HepG2 (cell line): ENCODE measurements around the gene COQ10B. TPM values are rescaled to one million over a fixed set of nuclear protein-coding genes. Genes with fewer than 3 reads are reported as not detected.

Experiments
- CEBPZ ChIP-seq: IDR thresholded peaks from 2 replicates; pipeline ENCODE4 v1.6.1; 2012; ENCODE audit warnings: low read length, improper control_type of control experiment
- ELF1 ChIP-seq: sonication (generic); formaldehyde crosslinking; IDR thresholded peaks from 2 replicates; pipeline ENCODE4 v1.4.0; 2020; ENCODE audit warnings: missing genetic modification reagents
- FOXK2 ChIP-seq: fragments of 450-650 bp; IDR thresholded peaks from 2 replicates; pipeline ENCODE4 v1.6.1; 2016
- GZF1 ChIP-seq: sonication (generic); formaldehyde crosslinking; IDR thresholded peaks from 2 replicates; pipeline ENCODE4 v1.5.1; 2020; ENCODE audit warnings: mild to moderate bottlenecking, missing genetic modification reagents
- HNF4A ChIP-seq: sonication (generic); formaldehyde crosslinking; IDR thresholded peaks from 2 replicates; pipeline ENCODE4 v1.4.0; 2020; ENCODE audit warnings: missing genetic modification reagents
- KLF11 ChIP-seq: IDR thresholded peaks from 2 replicates; pipeline ENCODE4 v1.6.1; 2016; ENCODE audit warnings: missing compliant biosample characterization
- MEIS2 ChIP-seq: sonication (generic); formaldehyde crosslinking; IDR thresholded peaks from 2 replicates; pipeline ENCODE4 v1.9.0; 2021; ENCODE audit warnings: mild to moderate bottlenecking, missing genetic modification reagents
- MXI1 ChIP-seq: IDR thresholded peaks from 3 replicates; pipeline ENCODE4 v1.6.1; 2012; ENCODE audit warnings: low read depth, low read length, inconsistent platforms, borderline replicate concordance
- MZF1 ChIP-seq: sonication (generic); formaldehyde crosslinking; IDR thresholded peaks from 2 replicates; pipeline ENCODE4 v1.8.1; 2023; ENCODE audit warnings: mild to moderate bottlenecking, missing genetic modification reagents, borderline replicate concordance
- NAIF1 ChIP-seq: sonication (generic); formaldehyde crosslinking; IDR thresholded peaks from 2 replicates; pipeline ENCODE4 v1.5.0; 2020; ENCODE audit warnings: mild to moderate bottlenecking, missing genetic modification reagents, borderline replicate concordance
- NCOA1 ChIP-seq: sonication (generic); formaldehyde crosslinking; IDR thresholded peaks from 2 replicates; pipeline ENCODE4 v1.9.0; 2021; ENCODE audit warnings: missing genetic modification reagents
- SAP130 ChIP-seq: IDR thresholded peaks from 2 replicates; pipeline ENCODE4 v1.6.1; 2016; ENCODE audit warnings: low read depth
- SIX4 ChIP-seq: sonication (generic); formaldehyde crosslinking; IDR thresholded peaks from 2 replicates; pipeline ENCODE4 v1.4.0; 2020; ENCODE audit warnings: missing genetic modification reagents
- THAP8 ChIP-seq: sonication (generic); formaldehyde crosslinking; IDR thresholded peaks from 2 replicates; pipeline ENCODE4 v1.5.1; 2020; ENCODE audit warnings: missing genetic modification reagents, mild to moderate bottlenecking, borderline replicate concordance
- ZNF20 ChIP-seq: sonication (generic); formaldehyde crosslinking; IDR thresholded peaks from 2 replicates; pipeline ENCODE4 v1.4.0; 2020; ENCODE audit warnings: mild to moderate bottlenecking, moderate library complexity, missing genetic modification reagents
- ZNF614 ChIP-seq: IDR thresholded peaks from 2 replicates; pipeline ENCODE4 v1.6.1; 2018; ENCODE audit warnings: missing biosample characterization, missing genetic modification reagents, inconsistent platforms, borderline replicate concordance
- ZNF619 ChIP-seq: sonication (generic); formaldehyde crosslinking; IDR thresholded peaks from 2 replicates; pipeline ENCODE4 v1.4.0; 2020; ENCODE audit warnings: mild to moderate bottlenecking, missing genetic modification reagents
- ZNF7 ChIP-seq: IDR thresholded peaks from 2 replicates; pipeline ENCODE4 v1.6.1; 2016; ENCODE audit warnings: missing biosample characterization, missing genetic modification reagents
- ZNF788 ChIP-seq: sonication (generic); formaldehyde crosslinking; IDR thresholded peaks from 2 replicates; pipeline ENCODE4 v1.5.0; 2020; ENCODE audit warnings: mild to moderate bottlenecking, missing genetic modification reagents, borderline replicate concordance
- polyA plus RNA-seq, 8 experiments: library from polyadenylated mRNA; depleted of rRNA in 3 of 8; stranded (reverse) in 7 of 8; unstranded in 1 of 8; fragments of >200 nt; fragmentation: Illumina TruSeq in 4 of 8; extraction: Trizol in 4 of 8; gene quantifications; 2 replicates each; pipeline versions ENCODE4 v1.2.1 to v1.2.3, GENCODE V29; 2011 to 2016; ENCODE audit warnings: low read depth in 4 of 8, missing spikeins in 1 of 8, mixed read lengths in 1 of 8; ENCODE audit not compliant: insufficient read depth in 1 of 8
- total RNA-seq, 5 experiments: library from RNA; depleted of rRNA; stranded (reverse); fragments of >200 nt; fragmentation: Illumina TruSeq; extraction: Trizol; gene quantifications; 2 replicates each; pipeline ENCODE4 v1.2.3, GENCODE V29; 2016; ENCODE audit warnings: low read depth in 1 of 5
- TF ChIP-seq, protein P1 (sequence below): sonication (generic); formaldehyde crosslinking; IDR thresholded peaks from 2 replicates; pipeline ENCODE4 v1.4.0; 2020; ENCODE audit warnings: missing genetic modification reagents, borderline replicate concordance
- TF ChIP-seq, protein P2 (sequence below): sonication (generic); formaldehyde crosslinking; IDR thresholded peaks from 2 replicates; pipeline ENCODE4 v1.4.0; 2020; ENCODE audit warnings: low read depth, missing genetic modification reagents

Gene COQ10B
- total and polyA plus RNA-seq, 2 of the 13 experiments (the other 11 are each of a cell fraction or from before 2014, with no cell fraction given): 4.6 to 34.9 TPM

- TF ChIP-seq SIX4 (no peak), ELF1 (CRISPR knock-in tag) (peak; percentile 23; the same call in 1 of the 2 replicates), SAP130 (peak; percentile 46), FOXK2 (peak; percentile 83), KLF11 (CRISPR knock-in tag) (peak; percentile 5; the same call in 1 of the 2 replicates), NAIF1 (CRISPR knock-in tag) (no peak), MZF1 (CRISPR knock-in tag) (0 out of 2 replicates have a peak, but pooled peaks have one; percentile 44), ZNF788 (CRISPR knock-in tag) (peak; percentile 39; the same call in 1 of the 2 replicates), GZF1 (CRISPR knock-in tag) (peak; percentile 23; the same call in 1 of the 2 replicates), HNF4A (CRISPR knock-in tag) (0 out of 2 replicates have a peak, but pooled peaks have one; percentile 1), ZNF20 (no peak; the same call in 1 of the 2 replicates), ZNF7 (CRISPR knock-in tag) (0 out of 2 replicates have a peak, but pooled peaks have one; percentile 2), NCOA1 (CRISPR knock-in tag) (0 out of 2 replicates have a peak, but pooled peaks have one; percentile 45), CEBPZ (no peak), MXI1 (peak; percentile 20; the same call in 1 of the 3 replicates), ZNF614 (CRISPR knock-in tag) (no peak), MEIS2 (no peak), ZNF619 (CRISPR knock-in tag) (no peak), THAP8 (no peak)
- TF ChIP-seq, protein P1, sequence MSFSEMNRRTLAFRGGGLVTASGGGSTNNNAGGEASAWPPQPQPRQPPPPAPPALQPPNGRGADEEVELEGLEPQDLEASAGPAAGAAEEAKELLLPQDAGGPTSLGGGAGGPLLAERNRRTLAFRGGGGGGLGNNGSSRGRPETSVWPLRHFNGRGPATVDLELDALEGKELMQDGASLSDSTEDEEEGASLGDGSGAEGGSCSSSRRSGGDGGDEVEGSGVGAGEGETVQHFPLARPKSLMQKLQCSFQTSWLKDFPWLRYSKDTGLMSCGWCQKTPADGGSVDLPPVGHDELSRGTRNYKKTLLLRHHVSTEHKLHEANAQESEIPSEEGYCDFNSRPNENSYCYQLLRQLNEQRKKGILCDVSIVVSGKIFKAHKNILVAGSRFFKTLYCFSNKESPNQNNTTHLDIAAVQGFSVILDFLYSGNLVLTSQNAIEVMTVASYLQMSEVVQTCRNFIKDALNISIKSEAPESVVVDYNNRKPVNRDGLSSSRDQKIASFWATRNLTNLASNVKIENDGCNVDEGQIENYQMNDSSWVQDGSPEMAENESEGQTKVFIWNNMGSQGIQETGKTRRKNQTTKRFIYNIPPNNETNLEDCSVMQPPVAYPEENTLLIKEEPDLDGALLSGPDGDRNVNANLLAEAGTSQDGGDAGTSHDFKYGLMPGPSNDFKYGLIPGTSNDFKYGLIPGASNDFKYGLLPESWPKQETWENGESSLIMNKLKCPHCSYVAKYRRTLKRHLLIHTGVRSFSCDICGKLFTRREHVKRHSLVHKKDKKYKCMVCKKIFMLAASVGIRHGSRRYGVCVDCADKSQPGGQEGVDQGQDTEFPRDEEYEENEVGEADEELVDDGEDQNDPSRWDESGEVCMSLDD (CRISPR knock-in tag): no peak
- TF ChIP-seq, protein P2, sequence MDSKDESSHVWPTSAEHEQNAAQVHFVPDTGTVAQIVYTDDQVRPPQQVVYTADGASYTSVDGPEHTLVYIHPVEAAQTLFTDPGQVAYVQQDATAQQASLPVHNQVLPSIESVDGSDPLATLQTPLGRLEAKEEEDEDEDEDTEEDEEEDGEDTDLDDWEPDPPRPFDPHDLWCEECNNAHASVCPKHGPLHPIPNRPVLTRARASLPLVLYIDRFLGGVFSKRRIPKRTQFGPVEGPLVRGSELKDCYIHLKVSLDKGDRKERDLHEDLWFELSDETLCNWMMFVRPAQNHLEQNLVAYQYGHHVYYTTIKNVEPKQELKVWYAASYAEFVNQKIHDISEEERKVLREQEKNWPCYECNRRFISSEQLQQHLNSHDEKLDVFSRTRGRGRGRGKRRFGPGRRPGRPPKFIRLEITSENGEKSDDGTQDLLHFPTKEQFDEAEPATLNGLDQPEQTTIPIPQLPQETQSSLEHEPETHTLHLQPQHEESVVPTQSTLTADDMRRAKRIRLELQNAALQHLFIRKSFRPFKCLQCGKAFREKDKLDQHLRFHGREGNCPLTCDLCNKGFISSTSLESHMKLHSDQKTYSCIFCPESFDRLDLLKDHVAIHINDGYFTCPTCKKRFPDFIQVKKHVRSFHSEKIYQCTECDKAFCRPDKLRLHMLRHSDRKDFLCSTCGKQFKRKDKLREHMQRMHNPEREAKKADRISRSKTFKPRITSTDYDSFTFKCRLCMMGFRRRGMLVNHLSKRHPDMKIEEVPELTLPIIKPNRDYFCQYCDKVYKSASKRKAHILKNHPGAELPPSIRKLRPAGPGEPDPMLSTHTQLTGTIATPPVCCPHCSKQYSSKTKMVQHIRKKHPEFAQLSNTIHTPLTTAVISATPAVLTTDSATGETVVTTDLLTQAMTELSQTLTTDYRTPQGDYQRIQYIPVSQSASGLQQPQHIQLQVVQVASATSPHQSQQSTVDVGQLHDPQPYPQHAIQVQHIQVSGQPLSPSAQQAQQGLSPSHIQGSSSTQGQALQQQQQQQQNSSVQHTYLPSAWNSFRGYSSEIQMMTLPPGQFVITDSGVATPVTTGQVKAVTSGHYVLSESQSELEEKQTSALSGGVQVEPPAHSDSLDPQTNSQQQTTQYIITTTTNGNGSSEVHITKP (CRISPR knock-in tag): peak; percentile 85; the same call in 1 of the 2 replicates
Measured at GRCh38 chr2:197453914-197454398, 604 bp downstream of the COQ10B start (continued).
